AG20443 (cell line): Measurements from ENCODE around the gene HSPB6.
A peak's percentile ranks its signal among the peaks of the same experiment; 100 is the strongest.

Experiments
- DNase-seq: peaks from one replicate; pipeline ENCODE4 v3.0.0; 2012; ENCODE audit warnings: low spot score, mixed read lengths

HSPB6 gene

DNA sequence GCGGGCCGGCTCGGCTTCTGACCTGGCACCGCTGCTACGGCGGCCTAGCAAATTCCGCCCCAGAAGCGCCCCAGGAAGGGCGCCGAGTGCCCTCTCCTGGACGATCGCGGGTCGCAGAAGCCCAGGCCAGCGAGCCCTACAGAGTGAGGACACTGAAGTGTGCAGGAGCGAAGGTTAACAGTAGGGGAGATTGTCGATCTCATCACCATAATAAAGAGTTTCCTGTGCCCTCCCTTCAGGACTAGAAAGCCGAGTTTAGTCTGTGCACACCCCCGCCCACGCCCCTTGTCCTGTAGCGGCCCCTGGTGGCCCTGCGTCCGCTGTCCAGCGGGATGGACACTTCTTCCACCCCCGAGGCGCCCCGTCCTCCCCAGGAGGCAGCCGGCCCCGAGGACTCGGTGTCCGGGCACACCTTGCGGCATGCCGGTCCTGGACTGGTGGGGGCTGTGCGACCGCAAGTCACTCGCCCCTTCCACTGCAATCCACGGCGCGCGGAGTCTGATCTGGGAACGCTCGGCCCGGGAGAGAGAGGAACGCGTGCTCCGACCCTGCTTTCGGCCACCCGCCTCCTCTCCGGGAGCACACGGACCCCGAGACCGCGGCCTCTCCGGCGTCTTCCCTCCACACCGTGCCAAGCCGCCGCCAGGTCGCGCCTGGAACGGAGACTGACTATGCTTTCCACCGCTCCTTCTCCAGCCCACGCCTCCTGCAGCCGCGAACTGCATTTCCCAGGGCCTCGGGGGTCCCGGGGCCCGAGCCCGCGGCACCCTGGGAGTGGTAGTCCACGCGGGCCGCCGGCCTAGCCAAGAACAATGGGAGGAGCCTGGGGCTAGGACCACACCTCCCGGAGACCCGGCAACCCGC, 39.8 kb downstream of the HSPB6 start:
- peak; percentile 98 for DNase-seq

DNA sequence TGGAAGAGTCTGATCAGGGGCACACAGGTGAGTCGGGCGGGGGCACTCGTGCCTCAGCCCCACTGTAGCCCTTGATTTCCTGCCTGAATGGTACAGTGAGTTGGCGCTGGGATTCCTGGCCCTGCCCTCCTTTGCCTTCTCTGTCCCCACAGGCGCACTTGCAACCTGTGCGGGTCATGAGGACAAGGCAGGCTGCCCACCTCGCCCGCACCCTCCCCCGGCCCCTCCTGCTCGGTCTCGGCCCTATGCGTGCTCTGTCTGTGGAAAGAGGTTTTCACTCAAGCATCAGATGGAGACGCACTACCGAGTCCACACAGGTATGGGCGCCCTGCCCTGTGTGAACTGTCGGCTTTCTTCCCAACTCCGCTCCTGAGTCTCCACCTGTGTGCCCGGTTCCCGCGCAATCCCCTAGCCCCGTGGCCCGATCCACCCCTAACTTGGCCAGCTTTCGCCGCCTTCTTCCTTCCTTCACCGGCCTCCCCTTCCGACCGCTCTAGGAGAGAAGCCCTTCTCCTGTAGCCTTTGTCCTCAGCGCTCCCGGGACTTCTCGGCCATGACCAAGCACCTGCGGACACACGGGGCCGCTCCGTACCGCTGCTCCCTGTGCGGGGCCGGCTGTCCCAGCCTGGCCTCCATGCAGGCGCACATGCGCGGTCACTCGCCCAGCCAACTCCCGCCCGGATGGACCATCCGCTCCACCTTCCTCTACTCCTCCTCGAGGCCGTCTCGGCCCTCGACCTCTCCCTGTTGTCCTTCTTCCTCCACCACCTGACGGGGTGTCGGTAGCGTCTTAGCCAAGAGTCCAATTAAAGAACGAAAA, 40.6 kb downstream of the HSPB6 start:
- DNase-seq, result peak; percentile 82

DNA sequence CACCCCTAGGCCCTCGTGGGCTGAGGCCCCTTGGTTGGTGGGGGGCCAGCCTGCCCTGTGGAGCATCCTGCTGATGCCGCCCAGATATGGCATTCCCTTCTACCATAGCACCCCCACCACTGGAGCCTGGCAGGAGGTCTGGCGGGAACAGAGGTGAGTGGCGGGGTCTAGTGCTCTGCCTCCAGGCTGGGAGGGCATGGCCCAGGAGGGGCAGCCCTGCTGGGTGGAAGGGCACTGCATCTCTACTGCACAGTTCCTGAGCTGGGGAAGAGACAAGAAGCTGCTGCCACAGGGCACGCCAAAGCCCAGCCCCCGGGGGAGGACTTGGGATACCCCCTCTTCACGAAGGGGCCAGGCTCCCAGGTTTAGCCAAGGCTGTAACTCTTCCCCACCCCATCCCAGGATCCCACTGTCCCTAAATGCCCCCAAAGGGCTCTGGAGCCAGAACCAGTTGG, 41.4 kb downstream of the HSPB6 start:
- no peak for DNase-seq

DNA sequence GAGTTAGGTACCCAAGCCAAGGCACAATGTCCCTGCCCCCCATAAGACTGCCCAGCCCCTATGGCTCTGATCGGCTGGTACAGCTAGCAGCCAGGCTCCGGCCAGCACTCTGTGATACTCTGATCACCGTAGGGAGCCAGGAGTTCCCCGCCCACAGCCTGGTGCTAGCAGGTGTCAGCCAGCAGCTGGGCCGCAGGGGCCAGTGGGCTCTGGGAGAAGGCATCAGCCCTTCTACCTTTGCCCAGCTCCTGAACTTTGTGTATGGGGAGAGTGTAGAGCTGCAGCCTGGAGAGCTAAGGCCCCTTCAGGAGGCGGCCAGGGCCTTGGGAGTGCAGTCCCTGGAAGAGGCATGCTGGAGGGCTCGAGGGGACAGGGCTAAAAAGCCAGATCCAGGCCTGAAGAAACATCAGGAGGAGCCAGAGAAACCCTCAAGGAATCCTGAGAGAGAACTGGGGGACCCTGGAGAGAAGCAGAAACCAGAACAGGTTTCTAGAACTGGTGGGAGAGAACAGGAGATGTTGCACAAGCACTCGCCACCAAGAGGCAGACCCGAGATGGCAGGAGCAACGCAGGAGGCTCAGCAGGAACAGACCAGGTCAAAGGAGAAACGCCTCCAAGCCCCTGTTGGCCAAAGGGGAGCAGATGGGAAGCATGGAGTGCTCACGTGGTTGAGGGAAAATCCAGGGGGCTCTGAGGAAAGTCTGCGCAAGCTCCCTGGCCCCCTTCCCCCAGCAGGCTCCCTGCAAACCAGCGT, 42.1 kb downstream of the HSPB6 start:
- DNase-seq, result no peak

DNA sequence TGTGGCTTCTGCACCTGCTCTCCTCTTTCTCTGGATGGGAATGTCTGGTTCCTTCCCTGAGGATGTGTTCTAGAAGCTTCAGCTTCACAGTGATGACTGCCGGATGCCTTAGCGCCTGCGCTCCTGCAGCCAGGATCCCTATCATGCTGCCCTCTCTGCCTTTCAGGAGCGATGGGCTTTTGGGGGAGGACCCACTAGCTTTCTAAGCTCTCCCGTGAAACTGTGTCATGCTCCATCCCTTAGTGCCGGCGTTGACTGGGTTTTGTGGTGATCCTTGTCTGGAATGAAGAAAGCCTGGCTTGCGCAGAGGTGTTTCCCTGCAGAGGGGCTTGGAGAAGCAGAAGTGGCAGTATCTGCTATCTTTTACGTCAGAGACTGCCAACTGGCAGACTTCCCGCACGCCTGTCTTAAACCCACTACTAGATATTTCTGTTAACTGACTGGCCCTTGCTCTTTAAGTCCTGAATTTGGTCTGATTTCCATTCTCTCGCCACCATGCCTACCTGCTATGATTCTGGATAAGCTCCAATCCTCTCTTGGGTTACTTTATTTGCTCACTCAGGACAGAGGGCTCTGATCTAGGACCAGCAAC, 42.8 kb downstream of the HSPB6 start:
- no peak for DNase-seq

DNA sequence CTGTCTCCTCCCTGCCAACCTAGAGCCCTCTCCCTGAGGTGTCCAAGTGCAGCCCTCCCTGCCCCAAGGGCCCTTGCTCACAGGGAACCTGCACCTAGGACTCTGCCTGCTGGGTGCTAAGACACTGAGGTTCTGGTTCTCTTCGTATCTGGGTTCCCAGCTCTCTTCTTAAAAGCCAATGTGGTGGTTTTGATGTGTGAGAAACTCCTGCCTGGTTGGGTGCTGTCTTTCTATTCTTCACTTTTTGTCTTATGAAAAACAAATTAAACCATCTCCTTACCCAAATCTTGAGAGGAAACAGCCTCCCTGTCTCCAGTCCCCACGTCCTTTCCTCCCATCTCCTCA, 43.4 kb downstream of the HSPB6 start:
- no peak for DNase-seq

DNA sequence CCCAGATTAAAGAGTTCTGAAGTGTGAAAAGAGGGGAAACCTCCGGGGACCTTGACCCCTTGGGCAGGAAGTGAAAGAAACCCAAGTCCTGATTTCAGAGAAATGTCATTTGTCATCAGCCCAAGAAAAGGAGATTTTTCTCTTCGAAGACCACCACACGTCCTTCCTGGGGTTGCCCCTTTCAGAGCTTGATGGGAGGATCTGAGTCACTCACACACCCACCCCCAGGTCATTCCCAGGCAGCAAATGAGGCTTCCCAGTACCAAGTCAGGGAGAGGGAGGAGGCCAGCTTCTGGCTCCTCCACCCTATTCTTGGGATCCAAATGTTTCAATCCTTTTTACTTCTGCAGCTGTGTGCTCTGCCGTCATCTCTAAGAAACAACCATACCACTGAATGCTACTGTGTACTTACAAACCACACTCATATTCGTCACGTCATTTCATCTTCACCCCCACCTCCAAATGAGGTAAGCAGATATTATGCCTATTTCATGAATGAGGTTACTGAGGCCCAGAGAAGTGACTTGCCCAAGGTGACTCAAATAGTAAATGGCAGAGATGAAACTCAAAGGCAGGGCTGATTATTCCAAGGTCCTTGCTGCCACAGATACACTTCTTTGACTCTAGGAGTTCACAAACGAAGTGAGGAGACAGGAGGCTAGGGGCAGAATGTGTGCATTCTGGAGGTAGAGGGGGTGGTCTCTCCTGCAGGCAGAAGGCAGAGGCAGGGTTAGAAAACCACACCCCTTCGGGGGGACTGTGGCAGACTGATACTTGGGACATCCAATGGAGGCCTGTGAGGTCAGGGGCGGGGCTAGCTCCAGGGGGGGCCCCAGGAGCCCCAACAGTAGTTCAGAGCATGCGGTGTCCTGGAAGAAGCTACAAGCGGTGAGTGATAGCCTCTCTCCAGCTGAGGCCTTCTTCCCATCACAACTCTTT, 44.0 kb downstream of the HSPB6 start:
- DNase-seq, result no peak

DNA sequence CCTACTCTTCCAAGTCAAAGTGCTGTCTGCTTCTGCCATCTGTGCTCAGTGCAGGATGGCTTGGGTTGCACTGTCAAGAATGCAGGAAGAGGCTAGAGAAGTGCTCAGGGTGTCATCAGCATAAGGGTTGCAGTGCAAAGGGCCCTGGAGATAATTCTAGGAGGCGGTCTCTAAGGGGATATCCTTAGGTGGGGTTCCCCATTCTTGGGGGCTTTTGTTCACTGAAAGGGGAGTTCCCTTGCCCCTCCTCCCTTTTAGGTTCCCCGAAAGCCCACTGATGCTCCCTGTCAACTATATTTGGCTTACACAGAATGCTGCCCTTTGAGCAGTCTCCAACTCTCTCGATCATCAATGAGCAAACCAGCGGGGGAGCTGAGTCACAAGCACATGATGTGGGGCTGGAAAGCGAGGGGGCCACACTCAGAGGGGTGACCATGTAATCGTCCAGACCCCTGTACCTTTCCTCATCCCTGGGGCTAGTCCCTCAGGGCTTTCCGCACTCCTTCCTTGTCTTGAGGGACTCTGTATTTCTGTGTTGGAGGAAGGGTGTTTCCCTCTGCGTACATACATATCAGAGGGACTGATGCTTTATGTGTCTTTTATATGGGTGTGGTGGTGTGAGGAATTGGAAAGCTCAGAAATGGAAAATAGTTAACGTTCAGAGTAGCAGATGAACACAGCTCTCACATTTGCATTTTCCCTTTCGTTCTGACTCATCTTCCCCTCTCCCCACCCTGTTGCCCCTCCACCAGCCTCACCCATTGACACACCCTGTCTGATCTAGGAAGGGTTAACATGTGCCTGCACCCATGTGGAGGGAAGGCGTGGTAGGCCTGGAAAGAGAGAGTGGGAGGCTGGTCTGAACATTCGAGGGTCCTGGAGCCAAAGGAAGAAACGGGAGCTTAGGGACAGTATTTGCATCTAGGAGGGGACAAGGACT, 45.8 kb downstream of the HSPB6 start:
- no peak for DNase-seq

DNA sequence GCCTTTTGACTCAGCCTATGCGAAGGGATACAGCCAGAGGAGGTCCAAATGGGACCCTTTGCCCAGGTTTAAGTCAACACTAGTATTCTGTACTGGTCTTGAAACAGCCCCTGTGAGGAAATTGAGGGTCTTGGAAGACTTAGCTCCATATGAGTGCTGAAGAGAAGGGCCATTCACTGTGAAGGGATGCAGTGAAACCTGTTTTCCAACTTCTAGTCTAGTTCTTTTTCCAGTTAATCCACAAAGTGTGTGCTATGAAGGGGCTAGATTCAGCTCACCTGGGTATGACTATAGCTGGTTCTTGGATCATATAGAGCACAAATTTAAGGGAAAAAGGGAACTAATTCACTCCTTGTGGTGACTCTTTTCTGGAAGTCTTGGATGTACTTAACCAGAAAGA, 48.4 kb downstream of the HSPB6 start:
- DNase-seq, result no peak
